Loucy (cell line): ENCODE data around the gene TCAIM.

Experiments used
- EZH2phosphoT487 ChIP-seq: fragments of 200-600 bp; IDR thresholded peaks from 2 replicates; pipeline ENCODE4 v1.6.1; 2018; ENCODE audit warnings: antibody characterized with exemption, mild to moderate bottlenecking, moderate library complexity, borderline replicate concordance
- TF ChIP-seq, protein P1 (sequence below): fragments of 200-600 bp; sonication (generic); conservative IDR thresholded peaks from 2 replicates; pipeline ENCODE4 v1.5.1; 2014; ENCODE audit warnings: mild to moderate bottlenecking, antibody characterized with exemption, low read length

DNA sequence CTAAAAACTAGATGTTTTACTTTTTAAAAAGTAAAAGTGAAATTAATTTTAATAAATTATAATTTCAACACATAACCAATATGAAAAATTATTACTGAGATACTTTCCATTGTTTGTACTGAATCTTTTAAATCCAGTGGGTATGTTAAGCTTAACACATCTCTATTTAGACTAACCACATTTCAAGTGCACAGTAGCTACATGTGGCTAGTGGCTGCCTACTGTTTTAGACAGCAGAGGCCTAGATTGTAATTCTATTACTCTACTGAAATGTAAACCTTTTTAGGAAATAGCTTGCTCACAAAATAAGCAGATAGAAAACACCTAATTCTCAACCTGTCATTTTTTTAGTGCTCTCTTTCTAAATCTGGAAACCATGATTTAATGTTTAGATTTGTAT lies 4.9 kb downstream of the TCAIM start:
- TF ChIP-seq EZH2phosphoT487, result no peak
- TF ChIP-seq, protein P1, sequence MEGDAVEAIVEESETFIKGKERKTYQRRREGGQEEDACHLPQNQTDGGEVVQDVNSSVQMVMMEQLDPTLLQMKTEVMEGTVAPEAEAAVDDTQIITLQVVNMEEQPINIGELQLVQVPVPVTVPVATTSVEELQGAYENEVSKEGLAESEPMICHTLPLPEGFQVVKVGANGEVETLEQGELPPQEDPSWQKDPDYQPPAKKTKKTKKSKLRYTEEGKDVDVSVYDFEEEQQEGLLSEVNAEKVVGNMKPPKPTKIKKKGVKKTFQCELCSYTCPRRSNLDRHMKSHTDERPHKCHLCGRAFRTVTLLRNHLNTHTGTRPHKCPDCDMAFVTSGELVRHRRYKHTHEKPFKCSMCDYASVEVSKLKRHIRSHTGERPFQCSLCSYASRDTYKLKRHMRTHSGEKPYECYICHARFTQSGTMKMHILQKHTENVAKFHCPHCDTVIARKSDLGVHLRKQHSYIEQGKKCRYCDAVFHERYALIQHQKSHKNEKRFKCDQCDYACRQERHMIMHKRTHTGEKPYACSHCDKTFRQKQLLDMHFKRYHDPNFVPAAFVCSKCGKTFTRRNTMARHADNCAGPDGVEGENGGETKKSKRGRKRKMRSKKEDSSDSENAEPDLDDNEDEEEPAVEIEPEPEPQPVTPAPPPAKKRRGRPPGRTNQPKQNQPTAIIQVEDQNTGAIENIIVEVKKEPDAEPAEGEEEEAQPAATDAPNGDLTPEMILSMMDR, result no peak
